NCI-H526 treated with DMSO at 0.1 percent for 48 hours (cell line): Measurements from ENCODE around the gene NECTIN2.
"Not testable (repeated sequence)": the region's sequence is repeated elsewhere in the genome, so short reads cannot be mapped to it uniquely, and the experiment has no call there.

Experiments
- DNase-seq: peaks from one replicate; lab custom pipeline; 2025; lab: John Stamatoyannopoulos, UW

The NECTIN2 gene

DNA sequence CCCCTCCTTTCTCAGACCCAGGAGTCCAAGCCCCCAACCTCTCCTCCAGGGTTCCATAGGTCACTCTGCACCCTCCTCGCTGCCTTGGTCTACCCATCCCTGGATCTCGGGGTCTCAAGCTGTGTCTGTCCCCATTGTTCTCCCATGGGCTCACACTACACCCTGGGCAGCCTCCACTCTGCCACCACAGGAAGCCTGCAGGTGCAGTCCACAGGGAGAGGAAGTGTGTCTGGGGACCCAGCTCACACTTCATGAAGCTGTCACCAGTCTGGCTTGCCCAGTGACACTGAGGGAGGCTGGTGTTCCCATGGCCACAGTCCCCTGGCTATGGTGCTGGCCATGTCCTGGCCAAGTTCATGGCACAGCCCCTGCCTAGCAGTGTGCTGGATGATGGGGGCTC lies 5.3 kb downstream of the NECTIN2 start:
- no peak for DNase-seq

DNA sequence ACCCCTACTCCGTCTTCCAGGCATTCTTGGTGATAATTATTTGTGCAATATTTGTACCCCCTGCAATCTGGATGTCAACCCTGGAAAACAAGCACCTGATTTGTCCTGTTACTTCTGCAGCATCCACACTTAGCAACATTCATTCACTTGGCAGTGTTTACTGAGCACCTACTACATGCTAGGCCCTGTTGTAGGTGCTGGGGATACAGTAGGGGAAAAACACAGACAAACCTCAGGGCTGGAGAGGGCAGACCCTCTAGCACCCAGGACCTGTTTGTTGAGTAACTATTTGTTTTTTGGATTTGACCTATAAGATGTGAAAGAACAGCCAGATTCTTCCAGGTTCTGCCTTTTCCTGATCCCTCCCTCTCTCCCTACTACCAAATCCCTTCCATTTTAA lies 9.5 kb downstream of the NECTIN2 start:
- no peak for DNase-seq

DNA sequence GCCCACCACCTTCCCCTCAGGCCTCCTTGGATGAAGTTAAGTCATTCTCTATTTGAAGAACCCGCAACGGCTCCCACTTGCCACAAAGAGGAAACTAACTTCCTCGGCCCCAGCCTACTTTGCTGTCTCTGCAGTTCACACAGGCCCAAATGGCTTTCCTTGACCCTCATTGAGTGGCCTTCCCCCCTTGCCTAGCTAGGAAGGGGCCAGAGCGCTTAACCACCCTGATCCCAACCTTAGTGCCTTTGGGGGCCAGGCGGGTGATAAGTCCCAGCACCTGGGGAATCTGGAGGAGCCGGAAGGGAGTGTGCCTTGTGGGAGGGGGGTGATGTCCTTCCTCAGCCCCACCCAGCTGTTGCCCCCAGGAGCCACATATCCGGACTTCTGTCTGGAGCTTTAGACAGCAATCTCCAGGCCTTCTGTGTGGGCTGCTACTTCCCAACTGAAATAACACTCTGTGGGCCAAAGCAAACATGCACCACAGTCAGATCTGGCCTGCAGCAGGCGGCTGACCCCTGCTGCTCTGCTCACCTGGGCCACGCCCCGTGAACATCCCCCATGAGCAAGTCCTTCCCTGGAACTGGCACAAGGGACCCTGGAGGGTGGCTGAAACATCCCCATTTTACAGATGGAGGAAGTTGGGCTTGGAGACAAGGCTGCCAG lies 10.5 kb downstream of the NECTIN2 start:
- no peak for DNase-seq

DNA sequence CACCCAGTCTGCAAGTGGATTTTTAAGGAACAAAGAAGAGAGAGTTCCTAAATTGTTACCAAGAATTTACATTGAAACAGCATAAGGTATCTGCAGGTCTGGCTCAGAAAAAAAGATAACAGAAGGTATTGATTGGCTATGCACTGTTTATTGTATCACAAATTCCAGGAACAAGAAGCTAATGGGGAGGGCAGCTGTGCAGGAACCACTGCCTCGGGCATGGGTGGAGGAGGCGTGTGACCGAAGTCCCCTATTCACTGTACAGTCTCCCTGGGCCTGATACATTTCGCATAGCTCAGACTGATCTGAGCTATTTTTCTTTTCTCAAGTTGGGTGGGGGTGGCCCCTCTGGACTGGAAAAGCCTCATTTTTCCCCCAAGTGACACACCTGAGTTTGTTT lies 11.7 kb downstream of the NECTIN2 start:
- DNase-seq: no peak

DNA sequence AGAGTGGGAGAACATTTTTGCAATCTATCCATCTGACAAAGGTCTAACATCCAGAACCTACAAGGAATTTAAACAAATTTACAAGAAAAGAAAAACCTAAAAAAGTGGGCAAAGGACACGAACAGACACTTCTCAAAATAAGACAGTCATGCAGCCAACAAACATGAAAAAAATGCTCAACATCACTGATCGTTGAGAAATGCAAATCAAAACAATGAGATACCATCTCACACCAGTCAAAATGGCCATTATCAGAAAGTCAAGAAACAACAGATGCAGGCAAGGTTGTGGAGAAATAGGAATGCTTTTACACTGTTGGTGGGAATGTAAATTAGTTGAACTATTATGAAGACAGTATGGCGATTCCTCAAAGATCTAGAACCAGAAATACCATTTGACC lies 15.5 kb downstream of the NECTIN2 start:
- DNase-seq: peak; percentile 77

DNA sequence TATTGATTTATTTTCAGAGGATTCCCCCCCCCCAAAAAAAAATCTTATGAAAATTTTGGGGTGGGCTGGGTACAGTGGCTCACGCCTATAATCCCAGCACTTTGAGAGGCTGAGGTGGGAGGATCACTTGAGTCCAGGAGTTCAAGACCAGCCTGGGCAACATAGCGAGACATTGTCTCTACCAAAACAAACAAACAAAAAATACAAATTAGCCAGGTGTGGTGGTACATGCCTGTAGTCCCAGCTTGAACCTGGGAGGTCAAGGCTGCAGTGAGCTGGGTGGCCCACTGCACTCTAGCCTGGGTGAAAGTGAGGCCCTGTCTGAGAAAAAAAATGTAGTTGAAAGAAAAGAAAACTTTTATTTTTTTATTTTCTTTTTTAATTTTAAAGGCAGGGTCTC lies 17.9 kb downstream of the NECTIN2 start:
- no peak for DNase-seq

DNA sequence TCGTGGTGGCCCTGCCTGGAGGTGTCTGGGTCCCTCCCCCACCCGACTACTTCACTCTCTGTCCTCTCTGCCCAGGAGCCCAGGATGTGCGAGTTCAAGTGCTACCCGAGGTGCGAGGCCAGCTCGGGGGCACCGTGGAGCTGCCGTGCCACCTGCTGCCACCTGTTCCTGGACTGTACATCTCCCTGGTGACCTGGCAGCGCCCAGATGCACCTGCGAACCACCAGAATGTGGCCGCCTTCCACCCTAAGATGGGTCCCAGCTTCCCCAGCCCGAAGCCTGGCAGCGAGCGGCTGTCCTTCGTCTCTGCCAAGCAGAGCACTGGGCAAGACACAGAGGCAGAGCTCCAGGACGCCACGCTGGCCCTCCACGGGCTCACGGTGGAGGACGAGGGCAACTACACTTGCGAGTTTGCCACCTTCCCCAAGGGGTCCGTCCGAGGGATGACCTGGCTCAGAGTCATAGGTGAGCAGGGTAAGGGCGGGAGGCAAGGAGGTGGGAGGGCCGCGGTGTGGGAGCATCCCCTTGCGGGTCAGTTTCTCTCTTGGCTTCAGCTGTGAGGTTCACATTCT lies 19.2 kb downstream of the NECTIN2 start:
- DNase-seq: no peak

DNA sequence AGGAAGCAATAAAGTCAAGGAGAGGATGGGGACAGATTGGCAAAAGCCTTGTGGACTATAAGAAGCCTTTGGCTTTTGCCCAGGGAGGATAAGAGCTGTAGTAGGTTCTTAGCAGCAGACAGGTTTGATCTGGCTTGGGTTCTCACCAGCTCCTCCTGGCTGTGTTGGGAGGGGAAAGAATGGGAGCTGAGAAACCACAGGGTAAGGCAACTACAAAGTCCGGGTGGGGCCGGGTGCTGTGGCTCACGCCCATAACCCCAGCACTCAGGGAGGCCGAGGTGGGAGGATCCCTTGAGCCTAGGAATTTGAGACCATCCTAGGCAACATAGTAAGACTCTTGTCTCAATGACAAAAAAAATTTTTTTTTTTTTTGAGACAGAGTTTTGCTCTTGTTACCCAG lies 20.6 kb downstream of the NECTIN2 start:
- DNase-seq: no peak

DNA sequence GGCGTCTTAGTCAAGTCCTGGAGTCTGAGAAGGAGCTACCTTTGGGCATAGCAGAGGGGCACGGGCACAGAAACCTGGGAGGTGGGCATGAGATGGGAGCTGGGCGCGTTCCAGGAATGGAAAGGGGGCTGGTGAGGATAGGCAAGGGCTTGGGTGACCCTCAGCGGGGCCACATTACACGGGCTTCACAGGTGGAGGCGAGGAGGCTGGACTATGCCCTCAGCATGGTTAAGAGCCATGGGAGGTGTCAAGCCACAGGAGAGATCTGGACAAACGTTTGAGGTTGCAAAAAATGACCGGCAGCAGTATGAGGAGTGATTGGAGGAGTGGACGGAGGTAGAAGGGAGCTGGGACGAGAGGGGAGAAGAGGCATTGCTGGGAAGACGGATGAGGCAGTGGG lies 21.5 kb downstream of the NECTIN2 start:
- DNase-seq: no peak

DNA sequence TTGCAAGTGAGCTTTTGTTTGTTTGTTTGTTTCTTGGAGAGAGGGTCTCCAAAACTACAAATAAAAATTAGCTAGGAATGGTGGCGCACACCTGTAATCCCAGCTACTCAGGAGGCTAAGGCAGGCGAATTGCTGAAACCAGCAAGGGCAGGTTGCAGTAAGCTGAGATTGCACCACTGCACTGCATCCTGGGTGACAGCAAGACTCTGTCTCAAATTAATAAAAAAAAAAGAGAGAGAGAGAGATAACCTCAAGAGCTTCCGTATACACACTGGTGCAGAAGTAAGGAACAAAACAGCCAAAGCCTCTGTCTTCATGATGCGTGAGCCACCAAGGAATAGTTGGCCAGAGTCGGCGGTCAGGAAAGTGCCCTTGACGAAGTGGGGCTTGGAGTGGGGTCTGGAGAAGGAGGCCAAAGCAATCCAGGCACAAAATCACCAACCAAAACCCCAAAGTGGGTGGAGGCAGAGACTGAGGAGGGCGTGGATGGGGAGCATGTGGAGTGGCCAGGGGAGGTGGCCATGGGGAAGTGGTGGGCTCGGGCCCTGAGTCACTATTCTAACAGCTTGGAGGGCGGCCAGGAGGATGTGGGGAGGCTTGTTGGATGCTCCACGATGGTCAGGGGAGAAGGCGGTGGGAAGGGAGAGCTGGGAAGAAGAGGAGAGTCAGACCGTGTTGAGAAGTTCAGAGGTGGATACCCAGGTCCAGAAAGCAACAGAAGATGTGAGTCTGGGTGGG lies 23.8 kb downstream of the NECTIN2 start:
- DNase-seq: no peak

DNA sequence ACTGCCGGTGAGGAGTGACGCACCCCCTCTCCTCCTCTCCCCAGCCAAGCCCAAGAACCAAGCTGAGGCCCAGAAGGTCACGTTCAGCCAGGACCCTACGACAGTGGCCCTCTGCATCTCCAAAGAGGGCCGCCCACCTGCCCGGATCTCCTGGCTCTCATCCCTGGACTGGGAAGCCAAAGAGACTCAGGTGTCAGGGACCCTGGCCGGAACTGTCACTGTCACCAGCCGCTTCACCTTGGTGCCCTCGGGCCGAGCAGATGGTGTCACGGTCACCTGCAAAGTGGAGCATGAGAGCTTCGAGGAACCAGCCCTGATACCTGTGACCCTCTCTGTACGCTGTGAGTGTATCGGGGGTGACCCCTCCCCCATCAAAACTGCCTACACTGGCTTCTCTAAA lies 25.7 kb downstream of the NECTIN2 start:
- DNase-seq: no peak

DNA sequence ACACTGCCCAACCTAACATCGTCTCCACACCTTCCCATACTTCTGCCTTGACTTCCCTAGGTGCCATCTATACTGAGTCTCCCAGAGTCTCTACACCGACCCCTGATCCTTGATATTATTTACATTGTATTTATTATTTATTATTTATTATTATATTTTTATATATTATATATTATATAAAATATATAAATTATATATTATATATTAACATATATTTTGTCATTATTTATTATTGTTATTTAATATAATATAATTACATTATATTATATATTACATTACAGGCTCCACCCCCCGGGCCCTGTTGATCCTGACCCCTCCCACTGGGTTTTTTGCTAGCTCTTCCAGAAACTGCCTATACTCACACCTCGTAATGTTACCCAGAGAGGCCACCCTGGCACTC lies 26.6 kb downstream of the NECTIN2 start:
- DNase-seq: no peak

DNA sequence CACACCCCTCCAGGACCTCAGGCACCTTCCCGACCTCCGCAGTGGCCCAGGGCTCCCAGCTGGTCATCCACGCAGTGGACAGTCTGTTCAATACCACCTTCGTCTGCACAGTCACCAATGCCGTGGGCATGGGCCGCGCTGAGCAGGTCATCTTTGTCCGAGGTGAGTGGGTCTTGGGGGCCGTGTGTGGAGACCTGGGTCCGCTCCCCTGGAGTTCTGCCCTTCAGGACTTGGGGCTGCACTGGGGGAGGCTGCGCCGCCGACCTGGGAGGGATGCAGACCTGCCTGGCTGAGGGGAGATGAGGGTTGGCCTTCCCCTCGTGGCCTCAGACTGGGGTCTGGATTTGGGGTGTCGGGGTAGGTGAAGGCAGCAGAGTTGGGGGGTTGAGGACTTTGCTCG lies 28.2 kb downstream of the NECTIN2 start:
- DNase-seq: no peak

DNA sequence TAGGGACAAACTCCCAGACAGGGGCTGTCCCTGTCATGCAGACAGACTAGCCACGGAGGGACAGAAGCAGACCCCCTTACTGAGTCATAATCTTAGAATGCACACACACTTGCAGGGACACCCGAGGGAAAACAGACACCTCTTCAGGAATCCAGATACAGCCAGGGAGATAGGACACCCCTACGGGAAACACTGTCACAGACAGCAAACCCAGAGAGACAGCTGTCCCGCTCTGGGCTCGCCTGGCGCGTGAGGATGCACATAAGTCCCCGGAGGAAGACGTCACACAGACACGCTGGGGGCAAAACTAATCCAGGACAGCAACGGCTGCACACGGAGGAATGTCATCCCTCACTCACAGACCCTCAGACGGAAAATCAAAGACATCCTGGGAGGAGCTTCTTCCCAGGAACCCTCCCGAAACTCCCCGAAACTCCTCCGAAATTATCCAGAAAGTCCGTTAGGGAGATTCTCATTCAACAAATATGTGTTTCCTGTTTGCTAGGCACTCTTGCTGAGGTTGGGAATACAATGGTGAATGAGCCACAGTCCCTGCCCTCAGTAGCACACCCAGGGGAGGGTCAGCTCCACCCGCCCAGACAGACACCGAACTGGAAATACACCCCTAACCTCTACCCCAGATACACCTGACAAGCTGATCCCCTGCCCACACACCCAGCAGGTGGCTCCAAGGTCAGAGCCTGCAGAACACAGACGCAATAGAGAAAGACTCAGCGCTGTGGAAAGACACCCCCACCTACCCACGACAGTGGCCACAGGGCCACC lies 29.8 kb downstream of the NECTIN2 start:
- no peak for DNase-seq

DNA sequence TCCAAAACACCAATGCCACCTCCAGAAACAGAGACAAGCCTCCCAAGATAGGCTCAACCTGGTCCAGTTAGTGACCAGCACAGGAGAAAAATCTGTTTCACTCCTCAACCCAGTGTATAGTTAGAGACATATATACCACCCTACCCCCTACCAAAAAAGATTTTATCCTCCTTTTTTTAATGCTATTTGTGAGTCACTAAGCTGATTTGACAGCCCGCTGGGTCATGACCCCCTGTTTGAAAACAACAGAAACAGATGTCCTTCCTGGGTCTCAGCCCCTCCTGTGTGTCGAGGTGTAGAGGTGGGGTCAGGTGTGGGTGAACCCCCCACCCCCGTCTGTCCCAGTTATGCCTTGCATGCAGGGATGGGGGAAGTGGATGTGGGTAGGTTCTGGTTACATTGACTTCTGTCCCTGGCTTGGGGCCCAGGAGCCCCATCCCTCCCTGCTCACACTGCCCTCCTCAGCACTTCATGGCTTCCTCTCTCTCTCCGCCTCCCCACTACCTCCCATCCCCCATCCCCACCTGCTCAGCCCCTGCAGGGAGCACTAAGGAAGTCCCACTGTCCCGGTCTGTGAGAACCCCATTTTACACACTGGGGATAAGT lies 30.9 kb downstream of the NECTIN2 start:
- no peak for DNase-seq

DNA sequence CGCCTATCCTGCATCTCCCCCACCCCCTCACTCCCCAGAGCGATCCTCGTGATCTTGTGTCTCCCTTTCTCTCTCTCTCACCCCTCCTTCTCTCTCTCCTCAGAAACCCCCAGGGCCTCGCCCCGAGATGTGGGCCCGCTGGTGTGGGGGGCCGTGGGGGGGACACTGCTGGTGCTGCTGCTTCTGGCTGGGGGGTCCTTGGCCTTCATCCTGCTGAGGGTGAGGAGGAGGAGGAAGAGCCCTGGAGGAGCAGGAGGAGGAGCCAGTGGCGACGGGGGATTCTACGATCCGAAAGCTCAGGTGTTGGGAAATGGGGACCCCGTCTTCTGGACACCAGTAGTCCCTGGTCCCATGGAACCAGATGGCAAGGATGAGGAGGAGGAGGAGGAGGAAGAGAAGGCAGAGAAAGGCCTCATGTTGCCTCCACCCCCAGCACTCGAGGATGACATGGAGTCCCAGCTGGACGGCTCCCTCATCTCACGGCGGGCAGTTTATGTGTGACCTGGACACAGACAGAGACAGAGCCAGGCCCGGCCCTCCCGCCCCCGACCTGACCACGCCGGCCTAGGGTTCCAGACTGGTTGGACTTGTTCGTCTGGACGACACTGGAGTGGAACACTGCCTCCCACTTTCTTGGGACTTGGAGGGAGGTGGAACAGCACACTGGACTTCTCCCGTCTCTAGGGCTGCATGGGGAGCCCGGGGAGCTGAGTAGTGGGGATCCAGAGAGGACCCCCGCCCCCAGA lies 32.2 kb downstream of the NECTIN2 start:
- DNase-seq: no peak

DNA sequence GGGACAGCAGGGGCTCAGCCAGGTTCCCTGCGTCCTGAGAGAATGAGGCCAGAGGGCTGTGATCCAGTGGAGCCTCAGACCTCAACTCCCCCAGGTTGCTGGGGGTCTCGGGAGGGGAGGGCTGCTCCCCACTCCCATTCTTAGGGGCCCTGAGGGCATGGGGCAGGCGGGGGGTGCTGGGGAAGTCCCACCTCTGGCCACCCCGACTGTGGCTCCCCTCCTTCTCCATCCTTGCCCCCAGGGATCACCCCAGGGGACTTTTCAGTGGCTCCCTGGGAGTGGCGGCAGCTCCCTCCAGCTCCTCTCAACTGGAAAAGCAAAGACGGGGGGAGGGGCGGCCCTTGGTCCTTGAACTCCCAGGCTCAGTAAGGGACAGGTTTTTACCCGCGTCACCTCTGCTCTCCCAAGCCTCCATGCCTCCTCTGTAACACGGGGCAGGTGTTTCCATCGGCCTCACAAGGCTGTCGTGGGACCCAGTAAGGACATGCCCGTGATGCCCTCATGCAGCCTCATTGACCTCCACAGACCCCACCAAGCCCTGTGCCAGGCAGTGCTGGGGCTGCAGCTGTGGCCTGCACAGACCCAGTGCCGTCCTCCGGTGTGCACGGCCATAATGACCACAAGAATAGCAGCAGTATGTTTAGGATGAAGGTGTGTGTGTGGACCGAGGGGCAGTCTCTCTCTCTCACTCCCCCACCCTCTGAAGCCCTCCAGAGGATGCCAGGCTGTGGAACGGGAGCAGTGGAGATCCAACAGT lies 33.4 kb downstream of the NECTIN2 start:
- DNase-seq: no peak

DNA sequence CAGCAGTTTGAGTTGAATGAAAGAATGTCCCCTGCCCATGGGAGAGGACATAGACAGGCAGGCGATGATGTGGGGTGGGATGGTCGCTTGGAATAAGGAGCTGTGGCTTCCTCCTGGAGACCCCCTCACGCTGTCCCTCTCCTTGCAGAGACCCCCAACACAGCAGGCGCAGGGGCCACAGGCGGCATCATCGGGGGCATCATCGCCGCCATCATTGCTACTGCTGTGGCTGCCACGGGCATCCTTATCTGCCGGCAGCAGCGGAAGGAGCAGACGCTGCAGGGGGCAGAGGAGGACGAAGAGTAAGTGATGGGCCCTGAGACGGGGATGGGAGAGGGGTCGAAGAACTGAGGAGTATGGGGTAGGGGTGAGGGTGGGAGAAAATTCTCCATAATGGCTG lies 36.0 kb downstream of the NECTIN2 start:
- DNase-seq: no peak

DNA sequence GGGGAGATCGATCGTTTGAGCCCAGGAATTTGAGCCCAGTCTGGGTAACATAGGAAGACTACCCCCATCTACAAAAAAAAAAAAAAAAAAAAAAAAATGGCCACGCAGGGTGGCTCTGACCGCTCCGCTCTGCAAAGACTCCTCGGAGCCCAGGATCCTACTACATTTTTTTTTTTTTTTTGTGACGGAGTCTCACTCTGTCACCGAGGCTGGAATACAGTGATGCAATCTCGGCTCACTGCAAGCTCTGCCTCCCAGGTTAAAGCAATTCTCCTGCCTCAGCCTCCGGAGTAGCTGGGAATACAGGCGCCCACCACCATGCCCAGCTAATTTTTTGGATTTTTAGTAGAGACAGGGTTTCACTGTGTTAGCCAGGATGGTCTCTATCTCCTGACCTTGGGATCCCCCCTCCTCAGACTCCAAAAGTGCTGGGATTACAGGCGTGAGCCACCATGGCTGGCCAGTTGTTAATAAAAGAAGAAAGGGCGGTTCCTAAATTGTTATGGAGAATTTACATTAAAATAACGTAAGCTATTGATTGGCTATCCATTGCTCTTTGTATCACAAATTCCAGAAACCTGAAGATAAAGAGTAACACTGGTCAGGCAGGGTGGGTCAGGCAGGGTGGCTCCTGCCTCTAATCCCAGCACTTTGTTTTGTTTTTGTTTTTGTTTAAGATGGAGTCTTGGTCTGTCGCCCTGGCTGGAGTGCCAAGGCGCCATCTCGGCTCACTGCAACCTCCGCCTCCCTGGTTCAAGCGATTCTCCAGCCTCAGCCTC lies 36.7 kb downstream of the NECTIN2 start:
- not testable (repeated sequence) for DNase-seq

DNA sequence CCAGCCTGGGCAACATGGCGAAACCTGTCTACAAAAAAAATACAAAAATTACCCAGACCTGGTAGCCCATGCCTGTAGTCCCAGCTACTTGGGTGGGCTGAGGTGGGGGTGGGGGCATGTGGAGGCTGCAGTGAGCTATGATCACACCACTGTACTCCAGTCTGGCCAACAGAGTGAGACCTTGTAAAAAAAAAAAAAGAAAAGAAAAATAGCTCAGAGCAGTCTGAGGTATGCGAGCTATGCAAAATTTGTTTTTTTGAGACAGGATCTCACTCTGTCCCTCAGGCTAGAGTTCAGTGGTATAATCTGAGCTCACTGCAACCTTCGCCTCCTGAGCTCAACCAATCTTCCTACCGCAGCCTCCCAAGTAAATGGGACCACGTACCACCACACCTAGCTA lies 37.8 kb downstream of the NECTIN2 start:
- DNase-seq: no peak
